ES-I3 (cell line): ENCODE data around the gene HNF4A.

Experiments
- H3K36me3 ChIP-seq: 2 replicates; pipeline ENCODE4 v1.6.1; 2013; ENCODE audit warnings: mild to moderate bottlenecking, low read length, control low read depth, moderate library complexity; ENCODE audit not compliant: insufficient read depth
- H3K4me1 ChIP-seq: 2 replicates; pipeline ENCODE4 v1.6.1; 2013; ENCODE audit warnings: mild to moderate bottlenecking, control low read depth, low read length; ENCODE audit not compliant: insufficient read depth
- H3K9ac ChIP-seq: 2 replicates; pipeline ENCODE4 v1.6.1; 2013; ENCODE audit warnings: low read depth, mild to moderate bottlenecking, low read length, moderate library complexity
- H3K9me3 ChIP-seq: 2 replicates; pipeline ENCODE4 v1.6.1; 2013; ENCODE audit warnings: mild to moderate bottlenecking, low read length, moderate library complexity; ENCODE audit not compliant: control insufficient read depth, insufficient read depth

HNF4A gene

DNA sequence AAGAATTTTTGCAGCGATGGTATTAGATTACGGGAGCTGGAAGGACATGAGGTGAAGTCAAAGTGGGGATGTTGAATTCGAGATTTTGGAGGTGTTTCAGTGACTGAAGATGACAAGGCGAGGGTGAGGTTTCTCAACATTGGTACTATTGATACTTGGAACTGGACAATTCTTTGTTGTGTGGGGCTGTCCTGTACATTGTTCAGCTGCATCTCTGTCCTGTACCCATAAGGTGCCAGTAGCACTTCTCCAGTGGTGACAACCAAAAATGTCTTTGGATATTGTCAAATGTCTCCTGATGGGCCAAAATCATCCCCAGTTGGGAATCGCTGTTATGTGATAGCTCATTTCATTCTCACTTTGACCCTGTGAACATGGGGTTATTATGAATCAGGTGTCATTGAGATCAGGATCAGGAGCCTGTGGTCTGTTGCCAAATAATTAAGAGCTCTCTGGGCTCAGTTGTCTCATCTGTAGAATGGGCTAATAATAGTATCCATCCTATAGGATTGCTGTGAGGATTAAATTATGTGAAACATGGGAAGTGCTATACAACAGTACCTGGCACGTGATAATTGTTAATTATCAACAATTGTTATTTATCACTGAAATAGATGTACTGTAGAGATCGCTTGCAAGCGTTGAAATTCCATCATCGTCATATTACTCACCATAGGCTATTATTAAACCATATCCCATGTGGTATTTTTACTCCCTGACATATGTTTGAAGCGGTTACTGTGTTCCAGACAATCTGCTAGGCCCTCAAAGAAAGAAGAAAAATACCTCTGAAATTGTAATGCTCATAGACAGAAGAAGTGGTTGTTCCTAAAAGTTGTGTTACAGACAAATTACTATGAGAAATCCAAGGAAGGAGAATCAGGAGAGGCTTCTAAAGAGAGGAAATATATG is 71.6 kb downstream of the HNF4A start:
- Histone ChIP-seq H3K4me1 (peaks cover 2% of the 10 kb centered on the region; the same call in 1 of the 2 replicates), H3K36me3 (no peaks in the 10 kb centered on the region), H3K9me3 (no peaks in the 10 kb centered on the region), H3K9ac (no peak overlapping the region)

DNA sequence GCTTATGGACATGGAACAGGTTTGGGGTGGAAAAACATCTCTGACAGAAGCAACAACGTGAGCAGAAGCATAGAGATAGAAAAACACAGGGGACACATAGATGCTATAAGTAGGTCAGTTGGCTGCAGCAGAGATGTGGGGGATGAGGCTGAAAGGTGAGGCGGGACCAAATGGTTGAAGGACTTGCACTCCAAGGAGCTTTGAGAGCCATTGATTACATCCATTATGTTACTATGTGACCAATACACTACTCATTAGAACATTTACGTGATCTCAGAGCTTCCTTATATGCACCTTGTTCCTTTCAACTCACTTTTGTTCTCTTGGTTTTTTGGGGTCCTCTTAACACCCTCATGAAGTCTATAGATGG is 72.3 kb downstream of the HNF4A start:
- Histone ChIP-seq H3K36me3 (no peaks in the 10 kb centered on the region), H3K9me3 (no peaks in the 10 kb centered on the region), H3K4me1 (peaks cover 2% of the 10 kb centered on the region; the same call in 1 of the 2 replicates), H3K9ac (no peak overlapping the region)

DNA sequence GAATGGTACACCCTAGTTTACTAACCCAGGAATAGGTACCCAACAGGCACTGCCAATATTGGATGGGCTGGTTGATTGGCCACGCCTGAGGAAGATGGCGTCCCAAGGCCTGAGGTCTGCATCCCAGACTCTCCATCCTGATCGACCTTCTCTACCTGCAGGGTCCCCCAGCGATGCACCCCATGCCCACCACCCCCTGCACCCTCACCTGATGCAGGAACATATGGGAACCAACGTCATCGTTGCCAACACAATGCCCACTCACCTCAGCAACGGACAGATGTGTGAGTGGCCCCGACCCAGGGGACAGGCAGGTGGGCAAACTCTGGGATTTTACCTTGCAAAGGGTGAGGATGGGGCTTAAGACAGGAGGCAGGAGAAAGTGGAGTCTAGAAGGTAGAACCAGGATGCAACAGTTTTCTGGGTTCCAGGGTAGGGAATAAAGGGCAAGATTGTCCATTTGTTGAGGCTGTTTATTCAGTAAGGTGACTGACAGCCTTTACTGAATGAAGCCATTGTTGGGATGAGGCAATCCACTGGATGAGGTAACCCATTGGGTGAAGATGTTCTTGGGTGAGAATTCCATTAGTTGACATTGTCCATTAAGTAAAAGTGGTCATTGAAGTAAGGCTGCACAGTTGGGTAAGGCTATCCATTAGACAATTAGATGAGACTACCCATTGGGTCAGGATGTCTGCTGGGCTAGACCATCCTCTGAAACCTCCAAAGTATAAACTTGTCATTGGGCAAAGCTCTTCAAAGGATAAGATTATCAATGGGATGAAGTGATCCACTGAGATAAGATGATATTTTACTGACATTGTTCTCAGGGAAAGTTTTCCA is 72.9 kb downstream of the HNF4A start:
- Histone ChIP-seq H3K36me3 (no peaks in the 10 kb centered on the region), H3K4me1 (peaks cover 2% of the 10 kb centered on the region; the same call in 1 of the 2 replicates), H3K9ac (no peak overlapping the region), H3K9me3 (no peaks in the 10 kb centered on the region)

DNA sequence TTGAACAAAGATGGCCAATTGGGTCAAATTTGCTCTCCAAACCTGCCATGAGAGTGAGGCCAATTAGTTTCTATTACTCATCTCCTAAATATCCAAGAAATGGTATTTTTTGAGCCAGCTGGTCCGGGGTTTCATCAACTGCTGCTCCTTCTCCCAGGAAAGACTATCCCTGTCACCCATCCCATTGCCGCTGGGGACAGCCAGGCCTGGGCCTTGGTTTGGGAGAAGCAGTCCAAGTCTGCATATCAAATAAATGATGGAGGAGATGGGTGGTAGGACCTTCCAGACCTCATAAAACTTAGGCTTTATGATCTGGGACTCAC is 73.5 kb downstream of the HNF4A start:
- Histone ChIP-seq H3K4me1 (peaks cover 2% of the 10 kb centered on the region; the same call in 1 of the 2 replicates), H3K9me3 (no peaks in the 10 kb centered on the region), H3K9ac (no peak overlapping the region), H3K36me3 (no peaks in the 10 kb centered on the region)

DNA sequence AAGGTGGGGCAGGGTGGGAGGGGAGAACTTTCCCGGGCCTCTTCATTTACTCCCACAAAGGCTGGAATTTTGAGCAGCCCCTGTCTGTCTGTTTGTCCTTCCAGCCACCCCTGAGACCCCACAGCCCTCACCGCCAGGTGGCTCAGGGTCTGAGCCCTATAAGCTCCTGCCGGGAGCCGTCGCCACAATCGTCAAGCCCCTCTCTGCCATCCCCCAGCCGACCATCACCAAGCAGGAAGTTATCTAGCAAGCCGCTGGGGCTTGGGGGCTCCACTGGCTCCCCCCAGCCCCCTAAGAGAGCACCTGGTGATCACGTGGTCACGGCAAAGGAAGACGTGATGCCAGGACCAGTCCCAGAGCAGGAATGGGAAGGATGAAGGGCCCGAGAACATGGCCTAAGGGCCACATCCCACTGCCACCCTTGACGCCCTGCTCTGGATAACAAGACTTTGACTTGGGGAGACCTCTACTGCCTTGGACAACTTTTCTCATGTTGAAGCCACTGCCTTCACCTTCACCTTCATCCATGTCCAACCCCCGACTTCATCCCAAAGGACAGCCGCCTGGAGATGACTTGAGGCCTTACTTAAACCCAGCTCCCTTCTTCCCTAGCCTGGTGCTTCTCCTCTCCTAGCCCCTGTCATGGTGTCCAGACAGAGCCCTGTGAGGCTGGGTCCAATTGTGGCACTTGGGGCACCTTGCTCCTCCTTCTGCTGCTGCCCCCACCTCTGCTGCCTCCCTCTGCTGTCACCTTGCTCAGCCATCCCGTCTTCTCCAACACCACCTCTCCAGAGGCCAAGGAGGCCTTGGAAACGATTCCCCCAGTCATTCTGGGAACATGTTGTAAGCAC is 74.1 kb downstream of the HNF4A start:
- Histone ChIP-seq H3K9ac (no peak overlapping the region), H3K9me3 (no peaks in the 10 kb centered on the region), H3K4me1 (peaks cover 2% of the 10 kb centered on the region; the same call in 1 of the 2 replicates), H3K36me3 (no peaks in the 10 kb centered on the region)

DNA sequence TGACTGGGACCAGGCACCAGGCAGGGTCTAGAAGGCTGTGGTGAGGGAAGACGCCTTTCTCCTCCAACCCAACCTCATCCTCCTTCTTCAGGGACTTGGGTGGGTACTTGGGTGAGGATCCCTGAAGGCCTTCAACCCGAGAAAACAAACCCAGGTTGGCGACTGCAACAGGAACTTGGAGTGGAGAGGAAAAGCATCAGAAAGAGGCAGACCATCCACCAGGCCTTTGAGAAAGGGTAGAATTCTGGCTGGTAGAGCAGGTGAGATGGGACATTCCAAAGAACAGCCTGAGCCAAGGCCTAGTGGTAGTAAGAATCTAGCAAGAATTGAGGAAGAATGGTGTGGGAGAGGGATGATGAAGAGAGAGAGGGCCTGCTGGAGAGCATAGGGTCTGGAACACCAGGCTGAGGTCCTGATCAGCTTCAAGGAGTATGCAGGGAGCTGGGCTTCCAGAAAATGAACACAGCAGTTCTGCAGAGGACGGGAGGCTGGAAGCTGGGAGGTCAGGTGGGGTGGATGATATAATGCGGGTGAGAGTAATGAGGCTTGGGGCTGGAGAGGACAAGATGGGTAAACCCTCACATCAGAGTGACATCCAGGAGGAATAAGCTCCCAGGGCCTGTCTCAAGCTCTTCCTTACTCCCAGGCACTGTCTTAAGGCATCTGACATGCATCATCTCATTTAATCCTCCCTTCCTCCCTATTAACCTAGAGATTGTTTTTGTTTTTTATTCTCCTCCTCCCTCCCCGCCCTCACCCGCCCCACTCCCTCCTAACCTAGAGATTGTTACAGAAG is 75.0 kb downstream of the HNF4A start:
- Histone ChIP-seq H3K4me1 (peaks cover 2% of the 10 kb centered on the region; the same call in 1 of the 2 replicates), H3K9me3 (no peaks in the 10 kb centered on the region), H3K36me3 (no peaks in the 10 kb centered on the region), H3K9ac (no peak overlapping the region)

DNA sequence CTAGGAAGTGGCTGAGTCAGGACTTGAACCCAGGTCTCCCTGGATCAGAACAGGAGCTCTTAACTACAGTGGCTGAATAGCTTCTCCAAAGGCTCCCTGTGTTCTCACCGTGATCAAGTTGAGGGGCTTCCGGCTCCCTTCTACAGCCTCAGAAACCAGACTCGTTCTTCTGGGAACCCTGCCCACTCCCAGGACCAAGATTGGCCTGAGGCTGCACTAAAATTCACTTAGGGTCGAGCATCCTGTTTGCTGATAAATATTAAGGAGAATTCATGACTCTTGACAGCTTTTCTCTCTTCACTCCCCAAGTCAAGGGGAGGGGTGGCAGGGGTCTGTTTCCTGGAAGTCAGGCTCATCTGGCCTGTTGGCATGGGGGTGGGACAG is 75.6 kb downstream of the HNF4A start:
- peaks cover 2% of the 10 kb centered on the region; the same call in 1 of the 2 replicates for H3K4me1 ChIP-seq
- no peaks in the 10 kb centered on the region for H3K36me3 ChIP-seq
- H3K9ac ChIP-seq = no peak overlapping the region
- H3K9me3 ChIP-seq = no peaks in the 10 kb centered on the region

DNA sequence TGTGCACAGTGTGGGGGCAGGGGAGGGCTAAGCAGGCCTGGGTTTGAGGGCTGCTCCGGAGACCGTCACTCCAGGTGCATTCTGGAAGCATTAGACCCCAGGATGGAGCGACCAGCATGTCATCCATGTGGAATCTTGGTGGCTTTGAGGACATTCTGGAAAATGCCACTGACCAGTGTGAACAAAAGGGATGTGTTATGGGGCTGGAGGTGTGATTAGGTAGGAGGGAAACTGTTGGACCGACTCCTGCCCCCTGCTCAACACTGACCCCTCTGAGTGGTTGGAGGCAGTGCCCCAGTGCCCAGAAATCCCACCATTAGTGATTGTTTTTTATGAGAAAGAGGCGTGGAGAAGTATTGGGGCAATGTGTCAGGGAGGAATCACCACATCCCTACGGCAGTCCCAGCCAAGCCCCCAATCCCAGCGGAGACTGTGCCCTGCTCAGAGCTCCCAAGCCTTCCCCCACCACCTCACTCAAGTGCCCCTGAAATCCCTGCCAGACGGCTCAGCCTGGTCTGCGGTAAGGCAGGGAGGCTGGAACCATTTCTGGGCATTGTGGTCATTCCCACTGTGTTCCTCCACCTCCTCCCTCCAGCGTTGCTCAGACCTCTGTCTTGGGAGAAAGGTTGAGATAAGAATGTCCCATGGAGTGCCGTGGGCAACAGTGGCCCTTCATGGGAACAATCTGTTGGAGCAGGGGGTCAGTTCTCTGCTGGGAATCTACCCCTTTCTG is 76.2 kb downstream of the HNF4A start:
- no peak overlapping the region for H3K9ac ChIP-seq
- H3K36me3 ChIP-seq = no peaks in the 10 kb centered on the region
- peaks cover 2% of the 10 kb centered on the region; the same call in 1 of the 2 replicates for H3K4me1 ChIP-seq
- H3K9me3 ChIP-seq = no peaks in the 10 kb centered on the region

DNA sequence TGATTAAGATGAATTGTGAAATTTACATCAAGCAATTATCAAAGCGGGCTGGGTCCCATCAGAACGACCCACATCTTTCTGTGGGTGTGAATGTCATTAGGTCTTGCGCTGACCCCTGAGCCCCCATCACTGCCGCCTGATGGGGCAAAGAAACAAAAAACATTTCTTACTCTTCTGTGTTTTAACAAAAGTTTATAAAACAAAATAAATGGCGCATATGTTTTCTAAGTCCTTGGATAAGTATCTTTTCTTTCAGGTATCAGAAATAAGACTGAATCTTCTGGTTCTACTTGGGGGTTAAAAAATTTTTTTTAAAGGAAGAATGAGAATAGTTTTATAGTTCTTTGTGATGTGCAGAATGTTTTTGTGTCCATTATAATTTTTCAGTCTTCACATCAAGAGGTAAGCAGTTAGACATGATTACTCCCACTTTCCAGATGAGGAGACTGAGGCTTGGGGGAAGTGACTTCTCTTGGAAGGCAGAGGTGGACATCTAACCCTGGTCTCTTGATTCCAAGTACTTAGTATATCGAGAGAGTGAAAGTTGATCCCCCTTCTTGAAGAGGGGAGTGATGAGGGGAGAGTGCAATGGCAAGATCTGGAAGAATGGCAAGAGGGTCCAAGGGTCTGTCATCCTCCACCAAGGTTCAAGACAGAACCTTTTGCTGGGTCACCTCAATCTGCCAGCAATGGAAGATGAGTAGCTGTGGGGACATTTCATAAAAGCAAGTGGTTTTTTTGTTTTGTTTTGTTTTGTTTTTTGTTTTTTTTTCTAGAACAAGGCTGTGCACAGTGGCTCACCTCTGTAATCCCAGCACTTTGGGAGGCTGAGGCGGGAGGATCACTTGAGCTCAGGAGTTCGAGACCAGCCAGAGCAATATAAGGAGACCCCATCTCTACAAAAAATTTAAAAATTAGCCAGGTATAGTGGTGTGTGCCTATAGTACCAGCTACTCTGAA is 77.4 kb downstream of the HNF4A start:
- peaks cover 2% of the 10 kb centered on the region; the same call in 1 of the 2 replicates for H3K4me1 ChIP-seq
- H3K9me3 ChIP-seq = no peaks in the 10 kb centered on the region
- H3K9ac ChIP-seq = no peak overlapping the region
- H3K36me3 ChIP-seq = no peaks in the 10 kb centered on the region

DNA sequence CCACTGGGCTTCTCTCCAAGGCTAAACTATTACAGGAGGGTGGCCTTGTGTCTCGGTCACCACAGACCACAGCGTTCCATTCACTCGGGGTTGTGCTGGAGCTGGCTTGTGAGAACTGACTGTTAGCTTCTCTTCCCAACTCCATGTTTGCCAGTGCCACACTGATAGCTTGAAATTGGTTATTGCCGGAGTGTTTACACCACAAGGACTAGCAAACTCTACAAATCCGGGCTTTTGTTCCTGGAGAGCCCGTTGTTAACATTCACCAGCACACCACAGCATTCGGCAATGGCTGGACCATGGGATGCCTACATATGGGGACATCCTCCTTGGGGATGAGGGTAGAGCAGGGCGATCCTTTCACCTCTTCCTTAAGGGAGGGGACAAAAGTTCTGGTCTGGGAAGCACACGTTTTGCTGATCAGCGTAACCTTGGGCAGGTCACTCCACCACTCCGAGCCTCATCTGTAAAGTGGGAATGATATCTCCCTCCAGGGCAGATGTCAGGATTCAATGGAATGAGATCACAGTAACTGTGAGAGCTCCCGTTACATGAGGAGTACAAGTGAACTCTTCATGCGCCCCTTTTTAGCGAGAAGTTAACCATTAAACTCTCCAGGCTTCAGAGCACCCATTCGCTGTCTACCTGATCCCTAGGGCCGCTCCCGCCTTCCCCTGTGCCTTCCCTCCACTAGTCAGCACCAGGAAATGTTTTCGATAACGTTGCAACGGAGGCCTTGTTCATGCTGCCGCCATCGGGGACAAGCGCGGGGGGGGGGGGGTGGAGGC is 78.4 kb downstream of the HNF4A start:
- Histone ChIP-seq H3K4me1 (peaks cover 2% of the 10 kb centered on the region; the same call in 1 of the 2 replicates), H3K9ac (no peak overlapping the region), H3K9me3 (no peaks in the 10 kb centered on the region)

DNA sequence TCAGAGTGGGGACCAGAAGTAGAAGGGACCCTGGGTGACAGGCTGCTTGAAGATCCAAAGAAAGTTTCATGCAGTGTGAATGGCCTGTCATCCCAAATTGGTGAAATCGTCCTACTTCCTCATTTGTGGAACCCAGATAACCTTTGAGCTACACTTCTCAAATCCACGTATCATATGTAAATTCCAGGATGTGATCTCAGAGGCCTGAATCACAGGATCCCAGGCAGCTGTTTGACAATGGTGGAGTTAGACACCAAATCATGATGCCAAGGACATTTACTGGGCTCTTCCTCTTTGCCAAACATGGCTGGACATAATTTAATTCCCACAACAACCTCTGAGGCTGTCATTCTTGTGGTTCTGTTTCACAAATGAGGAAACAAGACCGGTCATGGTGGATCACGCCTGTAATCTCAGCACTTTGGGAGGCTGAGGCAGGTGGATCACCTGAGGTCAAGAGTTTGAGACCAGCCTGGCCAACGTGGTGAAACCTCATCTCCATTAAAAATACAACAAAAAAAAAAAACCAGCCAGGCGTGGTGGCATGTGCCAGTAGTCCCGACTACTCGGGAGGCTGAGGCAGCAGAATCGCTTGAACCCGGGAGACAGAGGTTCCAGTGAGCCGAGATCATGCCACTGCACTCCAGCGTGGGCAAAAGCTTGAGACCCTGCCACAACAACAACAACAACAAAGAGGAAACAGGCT is 80.3 kb downstream of the HNF4A start:
- H3K36me3 ChIP-seq = no peaks in the 10 kb centered on the region
- H3K4me1 ChIP-seq = peaks cover 2% of the 10 kb centered on the region; the same call in 1 of the 2 replicates
- no peak overlapping the region for H3K9ac ChIP-seq
- H3K9me3 ChIP-seq = no peaks in the 10 kb centered on the region

More for the DNA sequence above, 78.4 kb downstream of the HNF4A start:
- H3K36me3 ChIP-seq = no peaks in the 10 kb centered on the region
